ENCODE results near the gene FPR3. TPM values are rescaled to one million over a fixed set of nuclear protein-coding genes. Genes with fewer than 3 reads are reported as not detected.

FPR3 gene
- total RNA-seq, 1 experiment from 2014 or later: not detected

GRCh38 chr19:51796195-51796679, 1.3 kb downstream of the FPR3 start:
- Mint-ChIP-seq H3K9me3 (ENCODE audit: low read depth, unreplicated experiment) (peaks cover 31% of the 10 kb centered on the region), H3K27ac (ENCODE audit: unreplicated experiment) (no peak overlapping the region), H3K27me3 (ENCODE audit: unreplicated experiment) (peaks cover 12% of the 10 kb centered on the region), H3K4me3 (ENCODE audit: low read depth, unreplicated experiment) (no peak overlapping the region), H3K36me3 (ENCODE audit: insufficient read depth, unreplicated experiment) (no peaks in the 10 kb centered on the region), H3K4me1 (ENCODE audit: low read depth, unreplicated experiment) (no peaks in the 10 kb centered on the region)
- intact Hi-C loops (cut with micrococcal nuclease; ENCODE audit: unreplicated experiment): no loop called here
- CTCF ChIA-PET: no interaction called here
- DNase-seq: no peak
- TF ChIP-seq CTCF (IDR thresholded peaks at IDR 0.05; ENCODE audit: unreplicated experiment): no peak
- BruUV-seq (replicated peaks): no TSS peak

DNA sequence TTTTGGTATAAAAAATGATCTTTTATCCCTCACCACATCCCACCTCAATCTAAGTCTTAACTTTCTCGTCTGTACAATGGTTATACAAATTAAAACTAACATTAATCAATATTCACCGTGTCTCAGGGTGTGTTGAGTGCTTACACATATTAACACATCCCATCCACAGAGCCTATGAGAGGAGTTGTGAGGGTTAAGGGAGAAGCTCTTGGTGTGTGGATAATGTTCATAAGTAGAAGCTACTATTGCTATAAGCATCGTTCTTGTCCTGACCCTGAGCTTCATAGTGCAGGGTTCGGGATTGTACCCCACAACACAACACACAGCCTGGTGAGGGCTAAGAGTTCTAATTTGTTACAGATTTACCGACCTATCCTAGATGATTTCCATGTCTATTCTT, 2.5 kb downstream of the FPR3 start:
- intact Hi-C loops (cut with micrococcal nuclease; ENCODE audit: unreplicated experiment): no loop called here
- CTCF ChIA-PET: no interaction called here
- peaks cover 12% of the 10 kb centered on the region for H3K27me3 Mint-ChIP-seq (ENCODE audit: unreplicated experiment)
- no peak for DNase-seq
- no peaks in the 10 kb centered on the region for H3K4me1 Mint-ChIP-seq (ENCODE audit: low read depth, unreplicated experiment)
- H3K27ac Mint-ChIP-seq (ENCODE audit: unreplicated experiment): no peak overlapping the region
- no peaks in the 10 kb centered on the region for H3K36me3 Mint-ChIP-seq (ENCODE audit: insufficient read depth, unreplicated experiment)
- no TSS peak for BruUV-seq (replicated peaks)
- peaks cover 23% of the 10 kb centered on the region for H3K9me3 Mint-ChIP-seq (ENCODE audit: low read depth, unreplicated experiment)
- TF ChIP-seq CTCF (IDR thresholded peaks at IDR 0.05; ENCODE audit: unreplicated experiment): no peak
- H3K4me3 Mint-ChIP-seq (ENCODE audit: low read depth, unreplicated experiment): no peak overlapping the region

- no peaks in the 10 kb centered on the region for H3K36me3 Mint-ChIP-seq (ENCODE audit: insufficient read depth, unreplicated experiment)
- H3K27ac Mint-ChIP-seq (ENCODE audit: unreplicated experiment): no peak overlapping the region
- peaks cover 12% of the 10 kb centered on the region for H3K27me3 Mint-ChIP-seq (ENCODE audit: unreplicated experiment)
- no peak for TF ChIP-seq CTCF (IDR thresholded peaks at IDR 0.05; ENCODE audit: unreplicated experiment)
- H3K4me3 Mint-ChIP-seq (ENCODE audit: low read depth, unreplicated experiment): no peak overlapping the region
- no peak for DNase-seq
- CTCF ChIA-PET: no interaction called here
- H3K4me1 Mint-ChIP-seq (ENCODE audit: low read depth, unreplicated experiment): no peaks in the 10 kb centered on the region
- no TSS peak for BruUV-seq (replicated peaks)
- H3K9me3 Mint-ChIP-seq (ENCODE audit: low read depth, unreplicated experiment): peaks cover 23% of the 10 kb centered on the region
- intact Hi-C loops (cut with micrococcal nuclease; ENCODE audit: unreplicated experiment): no loop called here
These were observed 3.1 kb downstream of the FPR3 start for GRCh38 chr19:51798062-51798461.

DNA sequence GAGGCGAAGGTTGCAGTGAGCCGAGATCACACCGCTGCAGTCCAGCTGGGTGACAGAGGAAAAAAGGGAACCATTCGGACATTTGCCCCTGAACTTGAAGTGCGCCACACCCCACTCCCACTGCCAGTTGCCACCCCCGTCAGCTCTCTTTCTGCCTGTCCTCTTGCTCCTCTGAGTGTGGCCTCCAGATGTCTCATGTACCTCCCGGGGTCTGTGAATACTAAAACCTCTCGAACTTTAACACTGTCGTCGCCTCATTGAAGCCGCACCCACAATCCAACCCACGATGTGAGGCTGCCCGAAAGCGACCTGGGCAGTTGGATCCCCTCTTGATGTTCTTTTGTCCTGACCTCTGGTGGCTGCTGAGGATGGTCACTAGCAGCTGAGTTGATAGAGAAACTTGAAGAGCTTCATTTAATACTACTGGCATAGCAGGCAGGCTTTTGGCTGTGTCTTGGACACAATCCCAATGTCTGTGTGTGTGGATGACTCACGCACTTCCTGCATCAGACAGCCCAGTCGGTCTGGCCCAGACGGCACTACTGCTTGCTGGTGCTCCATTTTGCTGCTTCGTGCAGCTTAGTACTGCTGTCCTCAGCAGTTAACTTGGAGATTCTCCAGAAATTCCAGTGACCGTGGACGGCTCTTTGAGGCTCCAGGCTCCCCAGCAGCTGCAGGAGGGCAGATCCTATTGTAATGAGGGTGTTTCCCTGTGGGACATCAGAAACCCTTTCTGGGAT, 4.2 kb downstream of the FPR3 start:
- Mint-ChIP-seq H3K4me1 (ENCODE audit: low read depth, unreplicated experiment) (no peaks in the 10 kb centered on the region), H3K27me3 (ENCODE audit: unreplicated experiment) (peaks cover 12% of the 10 kb centered on the region), H3K27ac (ENCODE audit: unreplicated experiment) (no peak overlapping the region), H3K4me3 (ENCODE audit: low read depth, unreplicated experiment) (no peak overlapping the region), H3K9me3 (ENCODE audit: low read depth, unreplicated experiment) (peaks cover 21% of the 10 kb centered on the region), H3K36me3 (ENCODE audit: insufficient read depth, unreplicated experiment) (no peaks in the 10 kb centered on the region)
- CTCF ChIA-PET: interaction anchor here (0.6 to 1.3 kb wide), 2 partner anchors 9 to 111 kb away, joined by 3 read pairs; no protein-coding TSS in a partner anchor
- BruUV-seq (replicated peaks): no TSS peak
- peak; percentile 61 for DNase-seq
- TF ChIP-seq CTCF (IDR thresholded peaks at IDR 0.05; ENCODE audit: unreplicated experiment): no peak
- intact Hi-C loops (cut with micrococcal nuclease; ENCODE audit: unreplicated experiment): no loop called here

All from Calu3 (cell line).